ENCODE results near the gene PARD6G.
"Not testable (repeated sequence)": the region's sequence is repeated elsewhere in the genome, so short reads cannot be mapped to it uniquely, and the experiment has no call there.

PARD6G gene

GRCh38 chr18:80241919-80242777 lies 5.2 kb downstream of the PARD6G start:
- no peak for DNase-seq

- no peak for DNase-seq
Observed at GRCh38 chr18:80239830-80240229, 7.5 kb downstream of the PARD6G start.

- no peak for DNase-seq
Observed at GRCh38 chr18:80238651-80239260, 8.6 kb downstream of the PARD6G start.

GRCh38 chr18:80237519-80237918 lies 9.8 kb downstream of the PARD6G start:
- DNase-seq: not testable (repeated sequence)

GRCh38 chr18:80234398-80234797 lies 12.9 kb downstream of the PARD6G start:
- no peak for DNase-seq

GRCh38 chr18:80233899-80234298 lies 13.4 kb downstream of the PARD6G start:
- no peak for DNase-seq

- DNase-seq: no peak
Observed at GRCh38 chr18:80233201-80233835, 14.0 kb downstream of the PARD6G start.

GRCh38 chr18:80232710-80233109 lies 14.6 kb downstream of the PARD6G start:
- DNase-seq: no peak

- DNase-seq: no peak
Observed at GRCh38 chr18:80232030-80232429, 15.3 kb downstream of the PARD6G start.

GRCh38 chr18:80231616-80232015 lies 15.7 kb downstream of the PARD6G start:
- no peak for DNase-seq

- DNase-seq: no peak
Observed at GRCh38 chr18:80231151-80231550, 16.2 kb downstream of the PARD6G start.

- DNase-seq: no peak
Observed at GRCh38 chr18:80229766-80230745, 17.3 kb downstream of the PARD6G start.

GRCh38 chr18:80229363-80229762 lies 18.0 kb downstream of the PARD6G start:
- no peak for DNase-seq

GRCh38 chr18:80228051-80228848 lies 19.1 kb downstream of the PARD6G start:
- DNase-seq: no peak

GRCh38 chr18:80227472-80227871 lies 19.8 kb downstream of the PARD6G start:
- DNase-seq: no peak

- no peak for DNase-seq
Observed at GRCh38 chr18:80225685-80226084, 21.6 kb downstream of the PARD6G start.

- DNase-seq: no peak
Observed at GRCh38 chr18:80223581-80224148, 23.6 kb downstream of the PARD6G start.

GRCh38 chr18:80219488-80219887 lies 27.8 kb downstream of the PARD6G start:
- DNase-seq: not testable (repeated sequence)

- DNase-seq: no peak
Observed at GRCh38 chr18:80218341-80219227, 28.7 kb downstream of the PARD6G start.

- DNase-seq: no peak
Observed at GRCh38 chr18:80213182-80213581, 34.1 kb downstream of the PARD6G start.

All from HCEC 1CT (cell line).